ENCODE data around the gene SETD5. TPM values are rescaled to one million over a fixed set of nuclear protein-coding genes. Genes with fewer than 3 reads are reported as not detected.

SETD5 gene
- total and polyA plus RNA-seq, 2 of the 8 experiments (the other 6 are each of a cell fraction or from before 2014, with no cell fraction given) = 108 to 234 TPM

DNA sequence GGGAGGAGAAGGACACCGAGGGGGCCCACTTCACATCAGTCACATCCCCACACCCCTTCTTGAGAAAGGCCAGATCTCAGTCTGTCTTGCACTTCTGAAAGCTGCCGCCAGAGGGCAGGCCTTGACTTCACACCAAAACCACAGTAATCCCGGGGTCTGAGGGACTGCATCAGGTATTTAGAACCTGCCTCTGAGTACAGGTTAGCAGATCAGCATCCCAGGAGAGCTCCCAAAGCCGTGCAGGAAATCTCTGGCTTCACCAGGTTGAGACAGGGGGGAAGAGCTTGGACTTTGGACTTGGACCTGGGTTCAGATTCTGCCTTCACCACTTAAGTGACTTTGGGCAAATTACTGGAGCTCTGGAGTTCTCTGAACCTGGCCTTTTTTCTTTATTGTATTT lies 105.9 kb downstream of the SETD5 start:
- no peaks in the 10 kb centered on the region for H3K79me2 ChIP-seq (ENCODE audit: control insufficient read depth in 1 of 2, insufficient read depth in 2 of 2, low read length in 2 of 2)
- H3K4me3 ChIP-seq (ENCODE audit: extremely low read depth in 1 of 4, insufficient read depth in 2 of 4, low read depth in 3 of 4, low read length in 4 of 4) = no peak overlapping the region
- H2AK5ac ChIP-seq (ENCODE audit: low read depth, low read length) = no peak overlapping the region
- H4K8ac ChIP-seq (ENCODE audit: extremely low read depth, insufficient read depth, low read length) = no peak overlapping the region
- H2BK120ac ChIP-seq (replicated peaks; ENCODE audit: low read depth, low read length) = no peak overlapping the region
- H2AFZ ChIP-seq (ENCODE audit: low read length) = no peak overlapping the region
- H3K4ac ChIP-seq (replicated peaks; ENCODE audit: insufficient read length, low read depth, low read length) = no peak overlapping the region
- H3K27ac ChIP-seq (ENCODE audit: low read depth, low read length) = no peak overlapping the region
- no peaks in the 10 kb centered on the region for H3K79me1 ChIP-seq (ENCODE audit: low read depth, low read length)
- H3K9ac ChIP-seq (replicated peaks in 1 of 4; ENCODE audit: extremely low read depth in 1 of 4, low read depth in 3 of 4, low read length in 3 of 4) = no peak overlapping the region
- DNase-seq (ENCODE audit: low read depth in 1 of 2, low spot score in 2 of 2) (peak; percentile 83 to 97), FAIRE-seq (peak; percentile 93)
- no peak overlapping the region for H2BK5ac ChIP-seq (ENCODE audit: low read depth, low read length)
- no peak overlapping the region for H2BK12ac ChIP-seq (ENCODE audit: low read depth, low read length)
- H4K5ac ChIP-seq (ENCODE audit: insufficient read length, low read depth, low read length) = no peak overlapping the region
- H3K9me3 ChIP-seq (ENCODE audit: insufficient read depth in 2 of 2, low read depth in 1 of 2, low read length in 1 of 2) = no peaks in the 10 kb centered on the region
- no peak overlapping the region for H3K23ac ChIP-seq (ENCODE audit: insufficient read length)
- WGBS, 2 experiments (ENCODE audit: extremely low coverage in 1 of 2, insufficient coverage in 1 of 2, insufficient read length in 1 of 2, insufficient replicate concordance in 2 of 2, low coverage in 1 of 2, low lambda C conversion rate in 2 of 2, missing lambda C conversion rate in 1 of 2) = 26% methylated on average over 4 of the region's 4 CpGs; no CpG with 5 or more reads in 1 of the 2 experiments
- H3K23me2 ChIP-seq (ENCODE audit: low read depth, low read length) = peaks cover 8% of the 10 kb centered on the region; the same call in 1 of the 2 replicates
- ChIA-PET CTCF (ENCODE audit: partially characterized antibody) (interaction anchor here (0.5 to 6.7 kb wide), 49 partner anchors 8 to 532 kb away, joined by 3 to 109 read pairs (median 4); partner anchors contain the start of genes BRPF1, LHFPL4, MTMR14 and OGG1), POLR2A (ENCODE audit: partially characterized antibody) (interaction anchor here (1.2 to 1.6 kb wide), 3 partner anchors 87 to 289 kb away, joined by 3 to 6 read pairs (median 5); partner anchors contain the start of genes ARPC4, SETD5 and TADA3)
- no peak overlapping the region for H2BK20ac ChIP-seq (ENCODE audit: low read length)
- H3K36me3 ChIP-seq (ENCODE audit: control insufficient read depth in 2 of 4, insufficient read depth in 4 of 4, low read length in 3 of 4) = no peaks in the 10 kb centered on the region
- peaks cover 0 to 2% of the 10 kb centered on the region in 2 experiments for H4K20me1 ChIP-seq (replicated peaks in 1 of 2; ENCODE audit: control insufficient read depth in 1 of 2, insufficient read depth in 2 of 2, low read length in 2 of 2)
- H2BK15ac ChIP-seq (ENCODE audit: low read length) = no peak overlapping the region
- no peak overlapping the region for H3K14ac ChIP-seq (ENCODE audit: insufficient read length)
- no peak overlapping the region for H3K56ac ChIP-seq (replicated peaks; ENCODE audit: insufficient read length, low read depth, low read length)
- no peak overlapping the region for H3K18ac ChIP-seq (ENCODE audit: extremely low read depth, low read length)
- peaks cover 0 to 10% (median 5%) of the 10 kb centered on the region in 4 experiments; a peak in 4 of 7 replicates for H3K27me3 ChIP-seq (replicated peaks in 1 of 4; ENCODE audit: control insufficient read depth in 3 of 4, extremely low read depth in 1 of 4, insufficient read depth in 3 of 4, low read length in 3 of 4)
- H3K4me2 ChIP-seq (ENCODE audit: insufficient read depth in 1 of 2, low read depth in 2 of 2, low read length in 2 of 2) = no peak overlapping the region
- H4K91ac ChIP-seq (replicated peaks; ENCODE audit: insufficient read length, low read length) = no peak overlapping the region
- peaks cover 0 to 6% (median 3%) of the 10 kb centered on the region in 4 experiments; a peak in 4 of 7 replicates for H3K4me1 ChIP-seq (replicated peaks in 1 of 4; ENCODE audit: control insufficient read depth in 3 of 4, insufficient read depth in 4 of 4, low read length in 3 of 4)
- TF ChIP-seq TEAD4 (IDR thresholded peaks at IDR 0.05; ENCODE audit: low read depth, low read length) (peak; percentile 41; the same call in 1 of the 2 replicates), TAF1 (IDR thresholded peaks at IDR 0.05; ENCODE audit: low read depth, low read length) (no peak), SIX5 (IDR thresholded peaks at IDR 0.05; ENCODE audit: low read depth, low read length) (no peak), JUN (IDR thresholded peaks at IDR 0.05; ENCODE audit: low read depth, low read length) (no peak), FOSL1 (IDR thresholded peaks at IDR 0.05; ENCODE audit: insufficient read depth, low read depth, low read length) (no peak), BRCA1 (IDR thresholded peaks at IDR 0.05; ENCODE audit: low read depth, low read length) (no peak), PHF8 (conservative IDR thresholded peaks at IDR 0.05; ENCODE audit: low read depth, low read length) (no peak), JUND (IDR thresholded peaks at IDR 0.05; ENCODE audit: low read length) (0 out of 2 replicates have a peak, but pooled peaks have one; percentile 7), SIN3A (conservative IDR thresholded peaks at IDR 0.05 in 1 of 2, IDR thresholded peaks at IDR 0.05 in 1 of 2; ENCODE audit: low read depth in 1 of 2, low read length in 2 of 2) (0 out of 4 replicates have a peak, but pooled peaks of 1 of the 2 experiments have one; percentile 32), RAD21 (IDR thresholded peaks at IDR 0.05 in 1 of 2, conservative IDR thresholded peaks at IDR 0.05 in 1 of 2; ENCODE audit: low read depth in 2 of 2, low read length in 2 of 2) (peak; percentile 97 to 99), SP2 (IDR thresholded peaks at IDR 0.05; ENCODE audit: low read length) (no peak), SAP30 (IDR thresholded peaks at IDR 0.05; ENCODE audit: insufficient read depth, insufficient replicate concordance, low read length) (no peak), EGR1 (IDR thresholded peaks at IDR 0.05; ENCODE audit: borderline replicate concordance, low read depth, low read length) (no peak)

Data from H1 (cell line).